GM19023 (cell line): ENCODE results near the gene NR2F6.
"Not testable (repeated sequence)": the region's sequence is repeated elsewhere in the genome, so short reads cannot be mapped to it uniquely, and the experiment has no call there.

ENCODE experiments used
- ATAC-seq: cut with Tn5 transposase; IDR thresholded peaks from one replicate; pipeline ENCODE4 v1.9.1; 2021; ENCODE audit warnings: mild to moderate bottlenecking, moderate library complexity; ENCODE audit not compliant: unreplicated experiment

The NR2F6 gene

GRCh38 chr19:17214508-17215126, 31.1 kb downstream of the NR2F6 start:
- no peak for ATAC-seq

- no peak for ATAC-seq
Measured at GRCh38 chr19:17213334-17213733, 32.4 kb downstream of the NR2F6 start.

- ATAC-seq = no peak
Measured at GRCh38 chr19:17211547-17212446, 33.9 kb downstream of the NR2F6 start.

GRCh38 chr19:17210296-17210695, 35.4 kb downstream of the NR2F6 start:
- ATAC-seq = no peak

GRCh38 chr19:17209126-17210036, 36.3 kb downstream of the NR2F6 start:
- no peak for ATAC-seq

GRCh38 chr19:17206736-17207581, 38.8 kb downstream of the NR2F6 start:
- ATAC-seq = no peak

- no peak for ATAC-seq
Measured at GRCh38 chr19:17205237-17206140, 40.2 kb downstream of the NR2F6 start.

GRCh38 chr19:17202713-17203112, 43.0 kb downstream of the NR2F6 start:
- ATAC-seq = no peak

- ATAC-seq = no peak
Measured at GRCh38 chr19:17202249-17202648, 43.5 kb downstream of the NR2F6 start.

GRCh38 chr19:17200408-17201079, 45.2 kb downstream of the NR2F6 start:
- no peak for ATAC-seq

- ATAC-seq = no peak
Measured at GRCh38 chr19:17197666-17198065, 48.1 kb downstream of the NR2F6 start.

GRCh38 chr19:17196610-17197009, 49.1 kb downstream of the NR2F6 start:
- ATAC-seq = no peak

- no peak for ATAC-seq
Measured at GRCh38 chr19:17195106-17195505, 50.6 kb downstream of the NR2F6 start.

- ATAC-seq = no peak
Measured at GRCh38 chr19:17194608-17195007, 51.1 kb downstream of the NR2F6 start.

GRCh38 chr19:17192751-17193150, 53.0 kb downstream of the NR2F6 start:
- ATAC-seq = no peak

- ATAC-seq = not testable (repeated sequence)
Measured at GRCh38 chr19:17191736-17192135, 54.0 kb downstream of the NR2F6 start.

- ATAC-seq = no peak
Measured at GRCh38 chr19:17185590-17185989, 60.1 kb downstream of the NR2F6 start.

GRCh38 chr19:17184371-17184841, 61.3 kb downstream of the NR2F6 start:
- ATAC-seq = no peak
